SK-N-MC (cell line): ENCODE measurements around the gene CLCN4.

Experiments
- EZH2 ChIP-seq: fragments of 200-600 bp; sonication (generic); IDR thresholded peaks from one replicate; pipeline ENCODE4 v1.6.1; 2017; ENCODE audit warnings: antibody characterized with exemption
- FOXP2 ChIP-seq: optimal IDR thresholded peaks from 2 replicates; pipeline ENCODE3; 2011; ENCODE audit warnings: mild to moderate bottlenecking, moderate library complexity; ENCODE audit not compliant: insufficient read depth; ENCODE audit errors: extremely low read length, control extremely low read depth
- POLR2AphosphoS5 ChIP-seq: IDR thresholded peaks from 2 replicates; pipeline ENCODE4 v1.6.1; 2012; ENCODE audit warnings: mild to moderate bottlenecking, low read depth, low read length, borderline replicate concordance

DNA sequence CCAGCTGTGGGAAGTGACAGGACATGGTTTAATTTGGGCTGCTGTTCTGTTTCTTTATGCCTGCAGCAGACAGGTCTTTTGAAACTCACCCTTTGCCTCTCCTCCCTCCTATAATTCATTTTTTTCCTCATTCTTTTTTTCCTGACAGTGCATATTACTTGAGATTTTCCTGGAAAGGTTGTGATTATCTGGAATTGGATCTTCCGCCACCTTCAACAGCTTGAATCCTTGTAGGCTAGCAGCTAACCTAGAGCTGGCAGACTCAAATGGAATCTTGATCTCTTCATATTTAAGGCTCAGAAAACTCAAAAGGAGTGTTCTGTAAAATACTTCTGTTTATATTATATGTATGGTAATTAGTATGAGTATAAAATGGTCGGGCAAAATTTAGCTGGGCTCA is 49.3 kb upstream of the CLCN4 start:
- TF ChIP-seq EZH2 (no peak), POLR2AphosphoS5 (no peak), FOXP2 (no peak)
